Large intestine (tissue), 3 donors: ENCODE data around the gene CLDN24. TPM values are rescaled to one million over a fixed set of nuclear protein-coding genes. Genes with fewer than 3 reads are reported as not detected.

ENCODE experiments used
- DNase-seq, 2 donors: peaks; one replicate each; pipeline versions ENCODE4 v3.0.0 to v3.0.0-alpha.2; 2013
- H3K27ac ChIP-seq: one replicate; pipeline ENCODE4 v1.5.1; 2013; ENCODE audit warnings: low read length
- H3K27me3 ChIP-seq: 2 replicates; pipeline ENCODE4 v1.6.1; 2013; ENCODE audit warnings: low read length; ENCODE audit not compliant: control insufficient read depth, insufficient read depth
- H3K36me3 ChIP-seq: 2 replicates; pipeline ENCODE4 v1.6.1; 2013; ENCODE audit warnings: low read length; ENCODE audit not compliant: control insufficient read depth, insufficient read depth
- H3K4me1 ChIP-seq: one replicate; pipeline ENCODE4 v1.6.1; 2013; ENCODE audit warnings: low read length; ENCODE audit not compliant: control insufficient read depth, insufficient read depth
- H3K4me3 ChIP-seq: one replicate; pipeline ENCODE4 v1.5.1; 2013; ENCODE audit warnings: low read length
- H3K9me3 ChIP-seq: one replicate; pipeline ENCODE4 v1.6.1; 2013; ENCODE audit warnings: mild to moderate bottlenecking, low read depth, low read length, moderate library complexity; ENCODE audit not compliant: control insufficient read depth
- WGBS: methylation state at CpG from one replicate; pipeline ENCODE4 v1.1.5; 2013; ENCODE audit warnings: low lambda C conversion rate; ENCODE audit not compliant: insufficient coverage; 5-methylcytosine and 5-hydroxymethylcytosine counted together
- polyA plus RNA-seq: library from polyadenylated mRNA; unstranded; fragments of 120-200 nt; gene quantifications from one replicate; pipeline ENCODE4 v1.2.1, GENCODE V29; 2013

Gene CLDN24
- polyA plus RNA-seq, 1 donor = 0.10 TPM

GRCh38 chr4:183356931-183357675 lies 34.9 kb upstream of the CLDN24 start:
- DNase-seq = no peak
- no peaks in the 10 kb centered on the region for H3K9me3 ChIP-seq
- no peak overlapping the region for H3K27ac ChIP-seq
- no peaks in the 10 kb centered on the region for H3K27me3 ChIP-seq
- no peaks in the 10 kb centered on the region for H3K36me3 ChIP-seq
- H3K4me3 ChIP-seq = no peak overlapping the region
- H3K4me1 ChIP-seq = peaks cover 8% of the 10 kb centered on the region
- no CpG with 5 or more reads among the region's 20 CpGs for WGBS

GRCh38 chr4:183356173-183356830 lies 34.1 kb upstream of the CLDN24 start:
- Histone ChIP-seq H3K9me3 (no peaks in the 10 kb centered on the region), H3K27ac (no peak overlapping the region), H3K36me3 (no peaks in the 10 kb centered on the region), H3K27me3 (no peaks in the 10 kb centered on the region), H3K4me3 (no peak overlapping the region), H3K4me1 (peaks cover 8% of the 10 kb centered on the region)
- DNase-seq = no peak
- WGBS = 95% methylated on average over 4 of the region's 20 CpGs

- DNase-seq = no peak
- Histone ChIP-seq H3K4me1 (peaks cover 8% of the 10 kb centered on the region), H3K9me3 (no peaks in the 10 kb centered on the region), H3K4me3 (no peak overlapping the region), H3K27me3 (no peaks in the 10 kb centered on the region), H3K27ac (no peak overlapping the region), H3K36me3 (no peaks in the 10 kb centered on the region)
- whole genome bisulfite sequencing = 57% methylated on average over 1 of the region's 4 CpGs
These were observed 33.2 kb upstream of the CLDN24 start for GRCh38 chr4:183355405-183355804.

GRCh38 chr4:183354219-183354618 lies 32.0 kb upstream of the CLDN24 start:
- Histone ChIP-seq H3K36me3 (no peaks in the 10 kb centered on the region), H3K27ac (peak overlapping the region; percentile 12), H3K27me3 (no peaks in the 10 kb centered on the region), H3K4me3 (no peak overlapping the region), H3K9me3 (no peaks in the 10 kb centered on the region), H3K4me1 (peaks cover 8% of the 10 kb centered on the region)
- DNase-seq = peak; percentile 71 to 87
- 21% methylated on average over 7 of the region's 9 CpGs for WGBS

- H3K27me3 ChIP-seq = no peaks in the 10 kb centered on the region
- DNase-seq = no peak
- H3K4me3 ChIP-seq = no peak overlapping the region
- H3K4me1 ChIP-seq = peaks cover 10% of the 10 kb centered on the region
- H3K27ac ChIP-seq = no peak overlapping the region
- H3K36me3 ChIP-seq = no peaks in the 10 kb centered on the region
- WGBS = no CpG with 5 or more reads among the region's 8 CpGs
- no peaks in the 10 kb centered on the region for H3K9me3 ChIP-seq
These were observed 31.3 kb upstream of the CLDN24 start for GRCh38 chr4:183353557-183353956.

- DNase-seq = no peak
- no peak overlapping the region for H3K4me3 ChIP-seq
- no peaks in the 10 kb centered on the region for H3K27me3 ChIP-seq
- peaks cover 14% of the 10 kb centered on the region for H3K4me1 ChIP-seq
- no peak overlapping the region for H3K27ac ChIP-seq
- H3K9me3 ChIP-seq = no peaks in the 10 kb centered on the region
- no peaks in the 10 kb centered on the region for H3K36me3 ChIP-seq
- no CpG with 5 or more reads among the region's 5 CpGs for WGBS
These were observed 30.3 kb upstream of the CLDN24 start for GRCh38 chr4:183352546-183352945.

GRCh38 chr4:183350317-183351071 lies 28.3 kb upstream of the CLDN24 start:
- WGBS = 78% methylated on average over 1 of the region's 17 CpGs
- no peaks in the 10 kb centered on the region for H3K36me3 ChIP-seq
- no peak overlapping the region for H3K4me3 ChIP-seq
- no peaks in the 10 kb centered on the region for H3K27me3 ChIP-seq
- no peak for DNase-seq
- peaks cover 20% of the 10 kb centered on the region for H3K4me1 ChIP-seq
- no peak overlapping the region for H3K27ac ChIP-seq
- H3K9me3 ChIP-seq = no peaks in the 10 kb centered on the region

- DNase-seq = no peak
- Histone ChIP-seq H3K4me3 (no peak overlapping the region), H3K36me3 (no peaks in the 10 kb centered on the region), H3K9me3 (no peaks in the 10 kb centered on the region), H3K4me1 (peaks cover 19% of the 10 kb centered on the region), H3K27ac (no peak overlapping the region), H3K27me3 (no peaks in the 10 kb centered on the region)
- 100% methylated on average over 8 of the region's 9 CpGs for WGBS
These were observed 27.4 kb upstream of the CLDN24 start for GRCh38 chr4:183349673-183350072.

GRCh38 chr4:183348706-183349659 lies 26.8 kb upstream of the CLDN24 start:
- Histone ChIP-seq H3K36me3 (no peaks in the 10 kb centered on the region), H3K4me1 (peaks cover 13% of the 10 kb centered on the region), H3K9me3 (no peaks in the 10 kb centered on the region), H3K27ac (no peak overlapping the region), H3K27me3 (no peaks in the 10 kb centered on the region), H3K4me3 (no peak overlapping the region)
- DNase-seq = peak in 1 of 2 donors; percentile 24
- WGBS = 92% methylated on average over 2 of the region's 17 CpGs

- Histone ChIP-seq H3K27ac (no peak overlapping the region), H3K4me3 (no peak overlapping the region), H3K36me3 (no peaks in the 10 kb centered on the region), H3K4me1 (peaks cover 12% of the 10 kb centered on the region), H3K9me3 (no peaks in the 10 kb centered on the region), H3K27me3 (no peaks in the 10 kb centered on the region)
- no peak for DNase-seq
- no CpG with 5 or more reads among the region's 12 CpGs for WGBS
These were observed 25.9 kb upstream of the CLDN24 start for GRCh38 chr4:183348136-183348535.
